Fibroblast of lung (primary cell): ENCODE data around the gene DGKG.

Source experiments
- CTCF ChIP-seq, 2 donors: IDR thresholded peaks in 1 of 2; conservative IDR thresholded peaks in 1 of 2; 1 replicate in 1 of 2; 2 replicates in 1 of 2; pipeline ENCODE4 v1.5.1; 2011 to 2012; ENCODE audit warnings: low read length in 2 of 2, control low read depth in 1 of 2, inconsistent platforms in 1 of 2, low read depth in 1 of 2, mild to moderate bottlenecking in 1 of 2
- EZH2 ChIP-seq: IDR thresholded peaks from 2 replicates; pipeline ENCODE4 v1.5.1; 2012; ENCODE audit warnings: low read length, control low read depth, mild to moderate bottlenecking; ENCODE audit errors: missing control alignments

GRCh38 chr3:186375443-186375842 is 13.4 kb upstream of the DGKG start:
- TF ChIP-seq CTCF (conservative IDR thresholded peaks at IDR 0.05 in 1 of 2, IDR thresholded peaks at IDR 0.05 in 1 of 2; ENCODE audit: low read depth in 1 of 2, low read length in 2 of 2) (no peak), EZH2 (no peak)
